GM18499 (cell line): ENCODE measurements around the gene KIF20B.
A peak's percentile ranks its signal among the peaks of the same experiment; 100 is the strongest.

Experiments used
- ATAC-seq: cut with Tn5 transposase; IDR thresholded peaks from one replicate; pipeline ENCODE4 v1.9.1; 2021; ENCODE audit warnings: moderate number of reproducible peaks; ENCODE audit not compliant: insufficient read depth, unreplicated experiment

Gene KIF20B

DNA sequence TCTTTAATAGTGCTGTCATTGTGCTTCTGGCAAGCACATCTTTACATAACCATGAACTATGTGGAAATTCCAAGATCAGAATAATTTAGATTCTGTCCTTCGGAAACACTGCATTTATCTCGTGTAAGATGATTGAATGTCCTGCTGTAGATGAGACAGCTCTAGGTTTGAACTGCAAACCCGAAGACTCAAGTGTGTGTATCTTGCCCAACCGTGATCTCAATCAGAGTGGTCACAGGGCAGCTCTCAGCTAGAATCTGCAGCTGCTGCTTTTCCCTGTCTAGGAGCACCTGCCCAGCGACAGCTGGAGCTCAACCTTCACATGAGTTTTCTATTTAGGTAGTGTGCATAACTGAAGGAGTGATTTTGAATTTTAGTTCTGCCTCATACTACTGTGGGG is 17.5 kb upstream of the KIF20B start:
- ATAC-seq = no peak

DNA sequence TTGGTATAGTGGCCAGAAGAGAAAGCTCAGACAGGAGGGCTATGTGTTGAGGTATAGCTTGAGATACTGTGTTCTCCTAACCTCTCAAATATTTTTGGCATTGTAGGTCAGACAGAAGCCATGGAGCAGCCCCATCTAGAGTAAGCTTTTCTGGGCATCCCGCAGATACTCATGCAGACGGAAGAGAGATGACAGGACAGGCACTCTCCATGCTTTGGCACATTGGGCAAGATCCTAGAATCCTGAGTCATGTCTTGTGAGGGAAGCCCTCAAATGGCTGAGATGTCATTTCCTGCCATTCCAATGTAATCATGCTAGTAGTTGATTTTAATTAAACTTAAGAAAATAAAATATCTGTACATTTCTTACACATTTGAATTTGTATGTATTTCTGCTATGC is 16.8 kb upstream of the KIF20B start:
- no peak for ATAC-seq

DNA sequence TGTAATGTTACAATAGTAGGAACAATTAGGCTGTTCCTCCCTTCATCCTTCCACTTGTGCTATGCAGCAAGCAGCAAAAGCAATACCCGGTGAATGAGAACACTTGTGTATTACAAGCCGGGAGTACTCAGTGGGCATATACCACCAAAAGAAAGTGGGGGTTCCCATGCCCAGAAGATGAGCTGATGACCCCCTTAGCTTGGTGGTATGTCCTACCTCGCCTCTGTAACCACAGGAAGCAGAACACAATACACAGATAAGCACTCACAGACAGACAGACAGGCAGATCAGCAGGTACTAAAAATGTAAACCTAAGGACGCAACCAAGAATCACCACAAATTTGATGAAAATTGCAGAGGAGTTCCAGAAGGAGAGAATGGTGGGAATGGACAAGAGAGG is 15.5 kb upstream of the KIF20B start:
- ATAC-seq = no peak

DNA sequence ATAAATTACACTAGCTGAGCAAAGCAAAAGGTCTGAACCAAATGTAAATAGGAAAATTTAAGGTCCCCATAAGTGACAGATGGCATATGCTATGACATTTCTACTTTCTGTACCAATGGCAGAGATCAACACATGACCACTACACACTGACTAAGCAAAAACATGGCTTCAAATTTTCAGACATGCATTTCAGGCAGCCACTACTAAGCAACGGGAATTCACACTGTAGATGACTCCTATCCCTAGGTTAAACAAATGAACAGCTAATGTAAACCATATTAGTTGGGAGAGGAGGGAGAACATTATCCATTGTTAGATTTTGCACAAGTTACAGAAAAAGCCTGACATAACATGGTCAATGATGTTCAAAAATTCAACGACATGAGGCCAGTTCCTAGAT is 11.4 kb upstream of the KIF20B start:
- ATAC-seq = no peak

DNA sequence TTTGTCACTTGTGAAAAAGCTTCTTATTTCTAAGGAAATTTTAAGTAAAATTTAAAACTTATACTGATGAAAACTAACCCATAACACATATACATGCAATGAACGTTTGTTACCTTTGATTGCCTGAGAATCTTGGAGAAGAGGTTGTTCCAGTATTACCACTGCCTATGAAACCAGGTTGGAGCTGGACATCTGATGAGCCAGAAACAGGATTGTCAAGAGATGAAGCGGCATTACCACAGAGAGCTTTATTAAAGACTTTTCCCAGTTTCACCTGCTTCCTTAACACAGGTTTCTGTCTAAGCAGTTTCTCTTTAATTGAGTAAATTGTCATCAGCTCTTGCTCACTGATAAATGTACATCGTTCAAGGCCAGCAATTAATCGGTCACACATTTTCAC is 9.0 kb upstream of the KIF20B start:
- ATAC-seq = no peak

DNA sequence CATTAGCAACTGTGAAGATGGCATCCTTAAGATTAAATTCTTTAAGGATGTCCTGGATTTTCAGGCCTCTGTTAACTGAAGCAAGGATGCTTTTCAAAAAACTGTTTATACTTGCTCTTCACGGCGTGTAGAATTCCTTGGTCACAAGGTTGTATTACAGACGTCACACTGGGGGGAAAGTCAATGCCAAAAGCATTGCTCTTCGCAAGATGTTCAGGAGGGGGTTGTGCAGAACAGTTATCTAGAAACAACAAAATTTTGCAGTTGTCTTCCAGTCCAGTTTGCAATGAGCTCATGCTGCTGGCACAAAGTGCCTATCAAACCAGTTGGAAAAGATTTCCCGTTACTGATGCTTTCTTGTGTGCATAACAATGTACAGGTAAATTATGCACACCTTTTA is 8.2 kb upstream of the KIF20B start:
- no peak for ATAC-seq

DNA sequence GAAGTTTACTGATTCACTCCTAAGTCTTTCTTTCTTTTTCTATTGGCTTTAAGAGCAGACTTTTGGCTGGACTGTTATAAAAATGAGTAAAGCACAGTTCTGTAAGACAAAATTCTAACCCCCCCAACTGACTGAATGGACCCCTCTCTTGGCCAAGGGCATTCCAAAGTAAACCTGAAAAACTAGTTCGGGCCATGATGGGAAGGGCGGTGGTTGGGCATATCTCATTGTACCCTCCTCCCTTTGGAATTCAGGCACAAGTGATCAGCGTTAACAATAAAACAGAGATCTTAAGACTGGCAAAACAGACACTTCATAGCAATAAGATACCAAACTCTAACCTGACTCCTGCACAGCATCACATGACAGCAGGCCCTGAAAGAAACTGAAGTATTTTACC is 6.1 kb upstream of the KIF20B start:
- ATAC-seq = no peak

DNA sequence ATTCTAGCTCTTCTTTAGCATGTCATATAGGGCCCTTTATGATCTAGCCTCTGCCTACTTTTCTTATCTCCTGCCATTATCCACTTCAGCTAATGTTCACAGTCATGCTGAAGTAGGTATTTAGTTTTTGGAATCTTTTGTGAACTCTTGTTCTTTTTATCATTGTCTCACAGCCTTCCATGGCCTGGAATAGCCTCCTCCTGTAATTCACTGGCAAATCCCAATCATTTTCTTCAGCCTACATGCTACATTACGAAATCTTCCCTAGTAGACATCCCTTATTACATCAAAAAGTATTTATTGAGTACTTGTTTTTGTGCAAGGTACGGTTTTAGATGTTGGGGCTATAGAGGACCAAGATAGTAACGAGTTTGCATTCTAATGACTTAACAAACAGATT is 3.4 kb upstream of the KIF20B start:
- no peak for ATAC-seq

DNA sequence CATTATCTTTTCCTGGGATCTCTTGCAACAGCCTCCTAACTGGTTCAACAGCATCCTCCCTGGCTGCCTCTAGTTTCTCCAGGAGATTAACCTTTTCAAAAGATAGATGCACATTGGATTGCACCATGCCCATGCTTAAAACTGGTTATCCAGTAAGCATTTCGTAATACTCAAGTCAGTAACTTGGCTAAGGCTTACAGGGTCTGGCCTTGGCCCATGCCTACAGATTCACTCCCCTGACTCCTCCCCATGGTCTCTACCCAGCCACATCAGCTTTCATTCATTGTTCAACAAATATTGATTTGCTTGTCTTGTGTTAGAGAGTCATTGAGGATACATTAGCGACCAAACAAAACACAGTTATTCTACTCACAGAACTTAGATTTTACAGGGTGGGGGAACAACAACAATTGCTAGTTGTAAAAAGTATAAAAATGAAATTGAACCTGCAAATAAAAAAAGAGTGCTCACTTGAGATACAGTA is 1.8 kb upstream of the KIF20B start:
- no peak for ATAC-seq

DNA sequence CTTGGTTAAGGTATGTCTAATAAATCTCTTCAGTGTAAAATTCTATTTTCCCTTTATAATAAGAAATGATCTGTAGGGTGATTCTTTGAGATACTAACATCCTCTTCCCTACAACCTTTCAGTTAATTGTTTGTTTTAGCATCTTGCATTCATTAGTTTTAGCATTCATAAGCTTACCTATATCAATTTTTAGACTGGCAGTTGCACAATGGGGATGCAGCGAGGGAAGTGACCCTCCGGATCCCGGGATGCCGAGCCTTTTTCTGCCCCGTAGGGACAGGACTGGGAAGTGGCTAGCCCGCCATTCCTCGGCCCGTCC is 508 bp upstream of the KIF20B start:
- ATAC-seq = no peak

DNA sequence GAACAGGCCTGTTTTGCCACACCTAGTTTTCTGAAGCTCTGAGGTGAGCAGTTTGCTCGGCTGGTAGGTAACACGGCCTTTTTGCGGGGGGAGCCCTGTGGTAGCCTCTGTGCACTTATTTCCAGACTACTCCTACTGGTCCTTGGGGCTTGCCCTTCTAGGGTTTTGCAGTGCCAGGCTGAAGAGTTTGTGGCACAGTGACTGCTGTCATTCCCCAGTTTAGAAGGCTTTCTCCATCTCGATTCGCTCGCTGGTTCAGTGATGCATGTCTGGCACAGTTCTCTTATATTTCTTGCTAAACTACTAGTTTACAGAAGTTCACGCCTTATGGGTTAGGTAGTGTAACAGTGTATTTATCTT is 711 bp downstream of the KIF20B start:
- no peak for ATAC-seq

DNA sequence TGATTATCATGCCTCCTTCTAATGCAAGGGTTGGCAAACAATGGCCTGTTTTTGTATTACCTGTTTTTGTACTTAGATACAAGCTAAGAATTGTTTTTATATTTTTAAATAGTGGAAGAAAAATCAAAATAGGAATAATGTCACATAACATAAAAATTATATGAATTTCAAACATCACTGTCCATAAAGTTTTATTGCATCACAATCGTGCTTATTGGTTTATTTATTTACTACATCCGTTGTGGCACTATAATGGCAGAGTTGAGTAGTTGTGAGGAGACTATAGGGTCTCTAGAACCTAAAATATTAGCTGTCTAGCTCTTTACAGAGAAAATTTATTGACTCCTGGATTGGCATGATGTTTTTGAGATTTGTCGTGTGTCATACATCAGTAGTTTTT is 4.1 kb downstream of the KIF20B start:
- no peak for ATAC-seq

DNA sequence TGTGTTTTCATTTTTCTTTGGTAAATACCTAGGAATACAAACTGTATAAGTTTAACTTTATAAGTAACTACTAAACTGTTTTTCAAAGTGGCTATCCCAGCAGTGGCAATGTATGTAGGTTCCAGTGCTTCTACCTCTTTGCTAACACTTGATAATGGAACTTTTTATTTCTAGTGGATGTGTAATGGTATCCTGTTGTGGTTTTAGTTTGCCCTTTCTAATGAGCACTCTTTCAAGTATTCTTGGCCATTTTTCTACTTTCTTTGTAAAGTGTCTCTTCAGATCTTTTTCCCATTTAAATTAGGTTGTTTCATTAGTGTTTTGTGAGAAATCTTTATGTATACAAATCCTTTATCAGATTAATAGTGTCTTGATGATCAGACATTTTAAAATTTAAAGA is 4.6 kb downstream of the KIF20B start:
- no peak for ATAC-seq

DNA sequence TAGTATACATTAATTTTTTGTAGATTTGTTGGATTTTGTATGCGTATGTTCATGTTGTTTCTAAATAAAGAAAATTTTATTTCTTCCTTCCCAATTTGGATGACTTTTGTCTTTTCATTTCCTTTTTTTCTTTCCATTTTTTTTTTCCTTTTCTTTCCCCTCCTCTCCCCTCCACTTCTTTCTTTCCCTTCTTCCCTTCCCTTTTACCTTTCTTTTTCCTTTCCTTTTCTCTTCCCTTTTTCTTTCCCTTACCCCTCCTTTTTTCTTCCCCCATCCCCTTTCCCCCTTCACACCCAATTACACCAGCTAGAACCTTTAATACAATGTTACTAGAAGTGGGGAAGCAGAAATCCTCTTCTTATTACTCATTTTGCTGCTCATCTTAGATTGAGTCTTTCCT is 6.0 kb downstream of the KIF20B start:
- ATAC-seq = no peak

DNA sequence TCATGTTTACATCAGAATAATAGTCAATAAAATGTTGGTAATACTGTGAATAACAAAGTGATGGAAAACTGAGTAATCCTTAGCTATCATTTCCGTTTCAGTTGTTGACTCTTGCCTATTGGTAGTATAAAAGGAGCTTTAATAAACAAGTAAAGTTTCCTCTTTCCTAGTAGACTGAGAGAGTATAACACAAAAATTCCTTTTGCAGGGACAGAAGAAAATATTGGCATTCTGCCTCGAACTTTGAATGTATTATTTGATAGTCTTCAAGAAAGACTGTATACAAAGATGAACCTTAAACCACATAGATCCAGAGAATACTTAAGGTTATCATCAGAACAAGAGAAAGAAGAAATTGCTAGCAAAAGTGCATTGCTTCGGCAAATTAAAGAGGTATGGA is 9.4 kb downstream of the KIF20B start:
- ATAC-seq = no peak

DNA sequence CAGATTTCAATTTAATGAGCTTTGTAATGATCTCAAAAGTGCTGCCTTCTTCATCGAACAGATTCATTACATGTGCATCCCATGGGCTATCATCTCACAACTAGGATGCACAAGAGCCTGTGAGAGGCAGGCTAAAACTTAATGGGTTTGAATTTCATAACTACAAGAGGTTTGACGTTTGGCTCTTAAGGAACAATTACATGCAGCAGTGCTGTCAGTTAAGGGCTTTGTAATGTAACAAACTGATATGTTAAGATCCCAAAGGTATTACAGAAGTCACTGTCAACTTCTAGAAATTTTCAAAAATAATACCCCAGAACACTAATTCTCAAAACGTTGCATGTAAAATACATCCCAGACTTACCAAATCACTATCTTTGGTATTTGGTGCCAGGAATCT is 33.2 kb downstream of the KIF20B start:
- ATAC-seq = no peak

DNA sequence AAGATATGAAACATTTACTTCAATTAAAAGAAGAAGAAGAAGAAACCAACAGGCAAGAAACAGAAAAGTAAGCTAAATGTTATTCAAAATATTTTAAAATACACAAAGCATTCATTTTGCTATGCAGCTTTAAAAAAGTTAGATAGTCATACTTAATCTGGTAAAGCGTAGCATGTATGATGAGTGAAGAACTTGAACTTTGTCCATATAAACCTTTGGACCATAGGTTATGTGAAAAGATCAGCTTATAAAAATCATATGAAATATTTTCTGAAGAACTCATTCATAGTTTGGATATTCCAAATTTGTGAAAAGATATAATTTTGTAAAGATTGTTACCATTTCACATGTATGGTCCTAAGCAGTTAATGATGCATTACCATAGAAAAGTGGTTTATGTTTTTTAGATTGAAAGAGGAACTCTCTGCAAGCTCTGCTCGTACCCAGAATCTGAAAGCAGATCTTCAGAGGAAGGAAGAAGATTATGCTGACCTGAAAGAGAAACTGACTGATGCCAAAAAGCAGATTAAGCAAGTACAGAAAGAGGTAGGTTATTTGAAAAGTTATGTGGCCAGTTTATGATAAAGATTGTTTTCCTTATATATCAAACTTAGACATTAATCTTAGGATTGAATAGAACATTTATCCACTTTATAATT is 37.3 kb downstream of the KIF20B start:
- peak; percentile 91 for ATAC-seq

DNA sequence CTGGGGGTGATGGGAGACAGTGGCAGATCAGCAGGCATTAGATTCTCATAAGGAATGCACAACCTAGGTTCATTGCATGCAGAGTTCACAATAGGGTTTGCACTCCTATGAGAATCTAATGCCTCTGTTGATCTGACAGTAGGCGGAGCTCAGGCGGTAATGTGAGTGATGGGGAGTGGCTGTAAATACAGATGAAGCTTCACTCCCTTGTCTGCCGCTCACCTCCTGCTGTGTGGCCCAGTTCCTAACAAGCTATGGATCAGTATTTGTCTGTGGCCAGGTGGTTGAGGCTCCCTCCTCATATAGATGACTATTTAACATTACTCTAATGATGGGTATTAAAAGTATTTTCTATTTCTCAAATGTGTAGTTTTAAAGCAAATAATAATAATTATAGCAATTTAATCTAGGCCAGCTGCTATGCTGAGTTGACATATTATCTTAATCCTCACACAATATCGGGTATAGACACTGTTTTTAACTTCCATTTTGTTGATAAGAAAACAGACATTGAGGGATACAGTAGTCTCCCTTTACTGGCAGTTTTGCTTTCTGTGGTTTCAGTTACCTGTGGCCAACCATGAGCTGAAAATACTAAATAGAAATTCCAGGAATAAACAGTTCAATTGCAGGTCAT is 39.9 kb downstream of the KIF20B start:
- ATAC-seq = no peak

DNA sequence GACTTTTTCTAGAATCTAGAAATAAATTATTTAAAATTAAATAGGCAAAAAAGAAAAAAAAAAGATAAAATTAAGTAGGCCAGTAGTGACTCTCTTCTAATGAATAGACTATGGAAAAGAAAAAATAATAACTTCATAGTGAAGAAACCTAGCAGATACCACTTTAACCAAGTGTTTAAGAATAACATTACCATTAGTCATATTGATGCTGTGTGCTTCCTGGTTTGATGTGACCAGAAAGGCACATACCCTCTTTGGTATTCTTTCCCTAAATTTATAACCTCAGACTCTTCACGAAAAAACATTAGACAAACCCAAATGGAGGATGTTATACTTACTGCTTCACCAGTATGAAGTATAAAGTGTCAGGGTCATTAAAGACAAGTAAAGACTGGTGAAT is 42.6 kb downstream of the KIF20B start:
- no peak for ATAC-seq

DNA sequence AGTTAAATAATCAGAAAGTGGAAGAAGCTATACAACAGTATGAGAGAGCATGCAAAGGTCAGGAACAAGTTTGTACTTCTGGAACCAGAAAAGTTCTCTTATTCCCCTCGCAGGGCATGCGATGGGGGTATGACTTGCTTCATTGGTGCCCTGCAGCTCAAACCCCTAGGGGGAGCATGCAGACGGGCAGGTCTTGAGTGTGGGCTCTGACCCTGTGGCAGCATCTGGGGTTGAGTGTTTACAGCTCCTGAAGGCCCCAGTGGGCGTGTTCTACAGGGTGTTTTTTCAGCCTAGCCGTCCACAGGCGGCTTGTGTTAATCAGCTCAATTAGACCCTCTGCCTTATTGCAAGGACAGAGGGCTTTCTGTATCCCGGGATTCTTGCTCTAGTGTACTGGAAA is 44.5 kb downstream of the KIF20B start:
- ATAC-seq = no peak

DNA sequence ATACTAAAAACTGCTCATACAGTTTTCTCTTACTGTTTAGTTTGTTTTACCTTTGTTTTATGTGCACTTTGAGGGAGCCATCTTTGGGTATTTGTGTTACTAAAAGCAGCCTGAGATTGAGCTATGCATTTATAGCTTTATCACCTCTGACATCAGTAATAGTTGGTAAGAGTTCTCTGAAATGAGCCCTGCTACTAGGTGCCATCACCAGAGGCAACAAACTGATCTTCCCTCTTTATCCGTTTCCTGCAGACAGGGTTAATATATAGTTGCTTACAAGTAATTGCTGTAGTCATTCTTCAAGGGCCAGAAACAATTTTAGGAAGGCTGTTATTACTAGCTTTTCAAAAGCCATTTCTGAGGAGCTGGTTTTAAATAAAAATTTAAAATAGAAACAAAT is 49.1 kb downstream of the KIF20B start:
- ATAC-seq = no peak

DNA sequence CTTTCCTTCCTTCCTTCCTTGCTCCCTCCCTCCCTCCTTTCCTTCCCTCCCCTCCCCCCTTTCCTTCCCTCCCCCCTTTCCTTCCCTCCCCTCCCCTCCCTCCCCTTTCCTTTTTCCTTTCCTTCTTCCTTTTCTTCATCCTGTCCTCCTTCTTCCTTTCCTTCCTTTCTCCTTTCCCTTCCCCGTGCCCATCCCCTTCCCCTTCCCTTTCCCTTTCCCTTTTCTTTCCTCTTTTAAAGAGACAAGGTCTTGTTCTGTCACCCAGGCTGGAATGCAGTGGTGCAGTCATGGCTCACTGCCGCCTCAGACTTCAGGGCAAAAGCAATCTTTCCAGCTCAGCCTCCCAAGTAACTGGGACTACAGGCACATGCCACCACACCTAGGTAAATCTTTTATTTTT is 54.0 kb downstream of the KIF20B start:
- ATAC-seq = no peak

DNA sequence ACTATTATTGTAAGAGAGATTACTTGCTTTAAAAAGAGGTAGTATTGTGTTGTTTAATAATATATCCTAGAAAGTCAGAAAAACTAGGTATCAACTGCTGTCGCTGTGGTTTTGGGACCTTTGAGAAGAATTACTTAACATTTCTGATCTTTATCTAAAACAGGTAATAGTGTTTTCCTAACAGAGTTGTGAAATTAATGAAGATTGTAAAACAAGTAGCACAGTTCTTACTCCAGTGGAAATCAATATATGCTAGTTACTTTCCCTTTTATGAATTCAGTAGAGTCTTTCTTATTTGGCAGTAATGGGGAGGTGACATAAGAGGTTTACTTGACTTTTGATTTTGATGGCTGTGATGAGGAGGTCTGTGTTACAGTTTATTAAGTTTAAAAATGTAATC is 58.1 kb downstream of the KIF20B start:
- ATAC-seq = no peak
